HG02798 (cell line): Measurements from ENCODE around the gene SCUBE1.

Source experiments
- ATAC-seq: cut with Tn5 transposase; IDR thresholded peaks from one replicate; pipeline ENCODE4 v1.9.1; 2021; ENCODE audit warnings: mild to moderate bottlenecking; ENCODE audit not compliant: unreplicated experiment, poor library complexity

SCUBE1 gene

DNA sequence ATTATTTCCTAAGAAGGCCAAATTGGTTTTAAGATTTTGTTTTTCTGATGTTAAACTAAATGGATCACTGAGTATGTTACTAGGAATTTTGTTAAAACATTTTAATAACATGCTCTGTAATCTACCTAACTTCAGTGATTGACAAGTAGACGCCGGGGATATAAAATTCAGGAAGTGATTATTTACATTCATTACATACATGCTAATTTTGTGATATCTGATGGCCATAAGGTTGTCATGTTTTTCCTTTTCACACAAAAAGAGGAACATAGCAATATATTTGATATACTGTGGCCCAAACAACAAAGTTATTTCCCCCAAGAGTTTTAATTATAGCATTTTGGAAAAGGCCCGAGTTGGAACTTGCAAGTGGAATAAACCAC lies 12.1 kb downstream of the SCUBE1 start:
- ATAC-seq, result no peak

DNA sequence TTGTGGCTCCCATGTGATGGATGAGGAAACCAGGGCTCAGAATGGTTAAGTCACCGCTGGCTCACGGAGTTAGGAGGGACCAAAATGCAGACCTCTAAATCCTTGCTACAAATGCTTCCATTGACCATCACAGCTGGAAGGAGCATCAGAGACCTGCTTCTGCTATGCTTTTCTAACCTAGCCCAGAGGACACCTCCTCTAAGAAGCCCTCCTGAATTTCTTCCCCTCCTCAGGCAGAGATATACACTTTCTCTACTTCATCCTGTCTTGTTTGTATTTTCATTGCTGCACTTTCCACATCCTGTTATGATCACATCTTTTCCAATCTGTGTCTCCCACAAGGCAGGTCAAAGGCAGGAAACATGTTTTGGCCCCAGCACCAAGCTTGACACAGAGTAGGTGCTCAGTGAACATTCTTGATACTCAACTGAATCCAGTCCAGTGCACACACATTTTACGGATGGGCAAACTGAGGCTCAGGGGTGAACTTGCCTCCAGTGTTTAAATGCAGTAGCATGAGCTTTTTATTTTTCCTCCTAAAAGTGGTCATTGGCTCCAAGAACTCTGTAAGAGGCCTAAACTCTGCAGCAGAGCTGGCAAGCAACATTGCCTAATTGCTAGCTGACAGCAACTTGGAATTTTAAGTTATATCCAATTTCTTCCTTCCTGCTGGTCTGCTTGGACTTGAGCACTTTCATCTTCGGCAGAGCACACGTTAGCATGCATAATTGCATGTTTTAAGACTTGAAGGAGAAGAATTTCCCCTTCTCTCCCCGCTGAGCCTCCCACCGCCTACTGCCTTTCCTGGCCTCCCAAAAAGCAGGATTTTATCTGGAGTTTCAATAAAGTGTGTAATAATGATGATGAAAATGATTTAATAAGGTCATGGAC lies 12.7 kb downstream of the SCUBE1 start:
- no peak for ATAC-seq

DNA sequence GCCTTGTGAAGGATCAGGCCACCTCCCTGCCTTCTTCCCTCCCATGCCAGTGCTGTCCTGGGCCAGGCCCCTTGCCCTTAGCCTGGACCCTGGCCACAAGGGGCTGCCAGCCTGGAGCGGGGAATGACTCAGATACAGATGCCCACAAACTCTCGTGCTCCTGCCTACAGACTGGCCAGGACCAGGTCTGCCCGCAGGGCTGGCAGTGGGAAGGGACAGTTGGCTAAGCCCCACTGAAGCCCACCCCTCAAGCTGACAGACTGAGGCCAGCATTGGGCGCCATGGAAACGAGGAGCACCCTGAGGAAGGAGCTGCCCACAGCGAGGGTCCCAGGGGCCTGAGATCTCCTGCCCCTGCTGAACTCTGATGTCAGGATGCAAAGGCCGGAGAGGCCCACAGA lies 14.1 kb downstream of the SCUBE1 start:
- ATAC-seq, result no peak

DNA sequence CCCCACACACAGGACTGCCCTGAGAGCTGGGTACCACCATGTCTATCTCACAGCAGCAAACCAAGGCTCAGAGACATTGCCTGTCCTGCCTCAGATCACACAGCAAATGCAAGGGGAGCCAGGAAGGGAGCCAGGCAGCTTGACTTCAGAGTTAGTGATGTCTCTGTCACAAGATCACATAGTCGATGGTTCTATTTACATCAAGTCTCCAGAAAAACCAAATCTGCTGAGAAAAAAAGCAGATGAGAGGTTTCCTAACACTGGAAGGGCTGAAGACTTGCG lies 16.1 kb downstream of the SCUBE1 start:
- no peak for ATAC-seq

DNA sequence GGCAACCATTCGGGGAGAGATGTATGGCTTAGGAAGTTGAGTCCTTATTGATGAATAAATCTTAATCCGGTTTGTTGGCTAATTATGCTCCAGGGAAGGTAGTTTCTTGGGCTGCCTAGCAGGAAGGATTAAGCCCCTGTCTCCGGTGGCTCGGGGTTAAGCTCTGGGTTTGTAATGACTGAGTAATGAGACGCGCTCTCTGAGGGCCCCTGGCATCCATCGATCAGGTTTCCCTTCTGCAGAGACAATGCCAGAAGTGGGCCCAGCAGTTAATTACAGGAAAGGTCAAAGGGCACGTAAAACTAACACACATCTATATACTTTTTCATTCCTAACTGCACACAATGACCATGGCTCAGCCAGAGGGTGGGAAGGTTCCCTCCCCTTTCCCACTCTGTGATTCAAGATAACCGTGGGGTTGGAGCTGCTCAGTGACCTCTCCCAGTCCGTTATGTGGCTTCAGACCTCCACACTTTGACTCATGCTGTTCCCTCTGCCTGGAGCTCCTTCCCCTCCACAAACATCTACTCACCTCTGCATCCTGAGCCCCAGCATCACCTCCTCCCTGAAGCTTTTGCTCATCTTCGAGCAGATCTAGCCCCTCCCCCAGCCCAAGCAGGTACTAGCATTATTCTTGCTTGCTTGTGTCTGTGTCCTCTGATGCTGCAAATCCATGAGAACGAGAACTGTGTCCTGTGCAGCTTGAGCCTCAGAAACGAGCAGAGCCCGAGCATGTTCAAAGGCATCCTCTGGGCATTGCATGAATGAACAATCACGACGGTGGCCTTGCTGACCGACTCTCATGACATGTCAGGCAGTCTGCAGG lies 16.6 kb downstream of the SCUBE1 start:
- ATAC-seq, result no peak

DNA sequence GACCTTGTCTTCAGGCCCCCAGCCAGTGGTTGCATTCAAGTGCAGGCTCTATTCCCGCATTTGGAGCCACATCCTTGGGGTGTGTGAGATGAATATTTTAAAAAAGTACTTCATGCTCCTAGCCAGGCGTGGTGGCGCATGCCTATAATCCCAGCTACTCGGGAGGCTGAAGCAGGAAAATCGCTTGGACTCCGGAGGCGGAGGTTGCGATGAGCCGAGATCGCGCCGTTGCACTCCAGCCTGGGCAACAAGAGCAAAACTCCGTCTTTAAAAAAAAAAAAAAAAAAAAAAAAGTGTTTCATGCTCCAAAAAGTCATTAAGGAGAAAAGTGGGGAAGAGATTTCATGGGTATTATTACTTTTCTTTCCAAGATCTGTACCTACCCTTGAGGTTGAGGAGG lies 18.0 kb downstream of the SCUBE1 start:
- no peak for ATAC-seq

DNA sequence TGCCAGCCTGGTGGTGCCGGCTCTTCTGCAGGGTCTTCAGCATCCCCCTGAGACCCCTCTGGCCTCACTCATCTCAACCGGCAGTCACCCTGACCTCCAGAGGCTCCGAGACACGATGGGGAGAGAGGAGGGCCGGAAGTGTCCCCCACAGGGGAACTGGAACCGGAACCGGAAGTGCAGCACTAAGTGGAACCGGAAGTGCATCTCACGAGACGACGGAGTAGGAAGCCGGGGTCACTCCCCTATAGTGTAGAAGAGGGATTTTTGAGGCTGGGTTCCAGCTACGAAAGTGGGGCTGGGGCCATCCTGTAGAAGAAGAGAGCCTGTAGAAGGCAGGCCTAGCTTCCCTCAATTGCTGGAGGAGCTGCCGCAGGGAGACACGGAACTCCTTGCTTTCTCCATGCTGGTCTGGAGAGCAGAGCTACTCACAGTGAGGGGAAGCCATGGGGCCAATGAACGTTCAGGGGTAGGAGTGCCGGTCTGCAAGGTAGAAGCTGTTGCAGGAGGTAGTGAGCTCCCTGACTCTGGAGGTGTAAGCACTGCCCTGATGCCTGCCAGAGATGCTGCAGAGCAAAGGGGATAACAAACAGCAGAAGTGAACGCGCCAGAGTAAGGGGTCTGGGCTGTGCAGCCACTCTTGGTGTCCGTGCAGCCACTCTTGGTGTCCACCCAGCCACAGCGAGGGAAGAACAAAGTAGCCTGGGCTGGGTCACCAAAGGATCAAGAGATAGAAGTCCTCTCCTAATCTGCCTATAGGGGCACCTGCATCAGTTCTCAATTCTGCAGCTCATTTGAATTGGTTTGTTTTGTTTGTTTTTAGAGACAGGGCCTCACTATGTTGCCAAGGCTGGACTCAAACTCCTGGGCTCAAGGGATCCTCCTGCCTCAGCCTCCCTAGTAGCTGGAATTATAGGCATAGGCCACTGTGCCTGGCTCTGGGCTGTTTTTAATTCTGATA lies 21.9 kb downstream of the SCUBE1 start:
- no peak for ATAC-seq

DNA sequence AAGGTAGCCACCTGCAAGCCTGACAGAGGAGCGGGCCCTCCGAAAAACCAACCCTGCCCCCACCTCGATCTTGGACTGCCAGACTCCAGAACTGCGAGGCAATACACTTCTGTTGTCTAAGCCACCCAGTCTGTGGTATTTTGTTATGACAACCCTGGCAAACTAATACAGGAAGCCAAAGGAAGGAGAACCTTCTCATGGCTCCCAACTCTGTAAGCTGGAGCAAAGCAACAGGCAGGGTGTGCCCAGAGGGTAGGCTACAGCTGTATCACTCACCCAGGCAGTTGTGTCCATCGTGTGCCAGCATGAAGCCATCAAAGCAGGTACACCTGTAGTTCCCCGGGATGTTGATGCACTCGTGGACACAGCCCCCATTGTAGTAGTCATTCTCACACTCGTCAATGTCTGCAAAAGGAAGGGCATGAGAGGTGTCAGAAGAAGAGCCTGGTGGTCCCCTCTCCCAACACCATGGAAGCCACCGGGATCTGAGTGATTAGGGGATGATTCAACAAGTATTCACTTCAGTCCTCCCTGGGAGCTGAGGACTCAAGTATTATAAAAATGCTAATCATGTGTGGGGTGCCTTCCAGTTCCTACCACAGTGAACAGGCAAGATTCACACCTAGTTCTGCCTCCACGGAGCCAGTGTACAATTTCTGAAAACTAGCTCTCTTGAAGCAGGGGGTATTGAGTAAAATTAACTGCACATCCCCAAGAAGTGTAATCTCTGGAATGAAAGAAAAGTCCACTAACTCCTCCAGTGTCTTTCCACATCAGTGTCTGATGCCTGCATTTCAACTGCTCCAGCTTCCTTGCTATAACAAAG lies 23.3 kb downstream of the SCUBE1 start:
- ATAC-seq, result no peak

DNA sequence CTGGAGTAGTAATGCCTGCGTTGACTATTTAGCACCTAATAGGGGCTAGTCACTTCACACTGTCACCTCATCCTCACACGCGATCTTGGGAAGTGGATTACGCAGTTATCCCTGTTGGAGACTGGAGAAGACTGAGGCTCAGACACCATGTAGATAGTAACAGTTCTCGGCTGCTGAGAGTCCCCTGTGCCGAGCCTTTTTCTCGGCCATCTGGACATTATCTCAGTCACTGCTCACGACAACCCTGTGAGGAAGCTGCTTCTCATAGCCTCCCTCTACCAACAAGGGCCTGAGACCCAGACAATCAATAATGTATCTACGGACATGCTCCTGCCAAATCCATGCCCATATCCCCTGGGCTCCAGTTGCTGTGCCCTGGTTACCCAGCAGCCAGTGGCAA lies 25.9 kb downstream of the SCUBE1 start:
- no peak for ATAC-seq

DNA sequence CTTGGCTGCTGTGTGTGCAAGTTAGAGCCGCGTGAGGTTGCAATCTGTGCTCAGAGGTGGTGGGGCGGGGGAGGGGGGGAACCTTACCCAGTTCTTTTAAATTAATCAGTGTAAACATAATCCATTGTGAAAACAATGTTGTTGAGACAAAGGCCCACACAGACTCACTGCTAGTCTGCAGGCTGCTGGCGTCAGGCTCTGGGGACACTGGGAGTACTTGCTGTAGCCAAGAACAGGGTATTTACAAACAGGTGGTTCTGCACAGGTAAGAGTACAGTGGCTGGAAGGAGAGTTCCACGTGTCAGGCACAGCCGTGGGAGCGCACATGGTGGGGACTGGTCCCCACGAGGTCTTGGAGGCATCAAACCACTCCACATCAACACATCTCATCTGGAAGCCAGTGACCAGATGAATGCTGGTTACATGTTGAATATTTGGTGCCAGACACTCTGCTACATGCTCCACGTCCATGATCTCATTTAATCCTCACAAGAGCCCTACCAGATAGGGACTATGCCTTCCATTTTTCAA lies 27.4 kb downstream of the SCUBE1 start:
- ATAC-seq, result no peak

DNA sequence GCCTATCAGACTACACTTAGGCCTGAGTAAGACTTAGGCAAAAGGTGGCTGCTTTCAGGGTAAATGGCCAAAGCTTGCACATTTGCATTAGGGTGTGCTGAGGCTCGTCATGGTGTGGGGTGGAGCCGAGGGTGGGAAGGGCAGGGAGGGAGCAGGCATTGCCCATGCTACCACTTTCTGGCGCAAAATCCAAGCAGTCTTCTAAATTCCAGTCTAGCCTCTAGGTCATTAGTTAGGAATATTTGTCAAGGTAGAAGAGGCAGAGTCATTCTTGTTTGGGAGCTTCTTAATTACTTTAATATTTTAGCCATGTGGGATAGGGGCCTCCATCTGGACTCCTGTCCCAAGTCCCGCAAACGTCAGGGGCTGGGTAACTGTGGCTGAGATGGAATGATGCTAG lies 28.6 kb downstream of the SCUBE1 start:
- ATAC-seq, result no peak

DNA sequence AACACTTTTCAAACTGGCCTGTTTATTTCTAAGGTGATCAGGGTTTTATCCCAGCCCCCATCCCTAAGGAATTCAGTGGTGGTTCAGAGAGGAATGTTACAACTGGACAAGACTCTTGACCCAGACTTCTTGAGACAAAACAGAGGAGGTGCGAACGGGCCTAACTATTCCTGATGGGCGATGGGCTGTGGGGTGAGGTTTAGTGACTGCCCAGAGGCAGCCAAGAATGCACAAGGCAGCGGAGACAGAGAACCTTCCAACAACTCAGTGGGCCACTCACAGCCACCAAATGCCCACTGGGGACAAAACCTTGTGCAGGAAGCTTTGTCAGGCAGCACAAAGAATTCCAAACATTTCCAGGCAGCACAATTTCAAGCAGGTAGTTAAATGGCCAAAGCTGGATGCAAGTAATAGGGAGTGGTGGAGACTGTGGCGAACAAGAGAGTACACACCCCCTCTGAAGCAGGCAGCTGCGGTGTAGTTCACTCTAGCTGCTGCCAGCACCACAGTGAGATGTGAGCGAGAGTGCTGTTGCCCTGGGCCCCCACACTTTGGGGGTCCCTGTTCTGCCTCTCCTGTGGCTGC lies 29.2 kb downstream of the SCUBE1 start:
- no peak for ATAC-seq

DNA sequence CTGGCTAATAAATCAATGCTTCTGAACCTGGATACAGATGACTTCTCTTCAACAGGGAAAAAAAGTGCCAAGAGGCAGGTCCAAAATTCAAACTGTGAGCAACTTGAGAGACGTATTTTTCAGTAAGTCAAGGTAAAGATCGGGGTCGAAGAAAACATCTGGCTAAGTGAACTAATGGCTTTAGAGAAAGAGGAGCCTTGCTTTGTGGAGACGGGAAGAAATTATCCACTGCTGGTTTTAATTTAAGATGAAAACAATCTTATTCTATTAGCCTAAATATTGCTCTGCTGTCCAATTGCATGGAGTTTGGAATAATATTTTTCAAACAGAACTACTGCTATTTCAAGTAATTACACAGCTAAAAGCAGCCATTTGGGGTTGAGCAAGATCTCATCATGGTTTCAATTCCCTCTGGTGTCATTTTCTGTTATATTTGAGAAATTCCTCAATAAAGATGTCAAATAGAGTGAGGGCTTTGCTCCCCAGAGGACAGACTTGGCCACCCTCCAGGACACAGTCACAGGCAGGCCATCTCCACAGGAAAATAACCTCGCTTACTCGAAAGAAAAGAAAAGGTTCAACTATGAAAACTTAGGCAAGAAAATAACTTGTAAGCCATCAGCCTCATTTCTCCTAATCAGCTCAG lies 29.8 kb downstream of the SCUBE1 start:
- ATAC-seq, result no peak

DNA sequence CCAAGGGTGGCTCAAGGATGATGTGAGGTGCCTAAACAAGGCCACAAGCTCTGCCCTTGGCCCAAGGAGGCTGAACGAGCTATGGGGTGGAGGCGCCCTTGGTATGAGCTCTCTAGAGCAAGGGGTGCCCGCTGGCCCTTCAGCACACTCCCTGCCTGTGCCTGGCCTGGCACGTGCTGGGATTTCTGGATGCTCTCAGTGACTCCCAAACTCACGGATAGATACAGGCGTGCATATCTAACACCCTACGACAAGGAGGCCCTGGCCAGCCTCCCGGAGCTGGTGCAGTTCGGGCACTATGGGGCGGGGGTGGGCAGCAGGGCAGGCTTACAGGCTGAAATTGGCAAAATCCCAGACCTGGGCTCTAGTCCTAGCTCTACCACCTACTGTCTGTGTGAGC lies 30.6 kb downstream of the SCUBE1 start:
- no peak for ATAC-seq

DNA sequence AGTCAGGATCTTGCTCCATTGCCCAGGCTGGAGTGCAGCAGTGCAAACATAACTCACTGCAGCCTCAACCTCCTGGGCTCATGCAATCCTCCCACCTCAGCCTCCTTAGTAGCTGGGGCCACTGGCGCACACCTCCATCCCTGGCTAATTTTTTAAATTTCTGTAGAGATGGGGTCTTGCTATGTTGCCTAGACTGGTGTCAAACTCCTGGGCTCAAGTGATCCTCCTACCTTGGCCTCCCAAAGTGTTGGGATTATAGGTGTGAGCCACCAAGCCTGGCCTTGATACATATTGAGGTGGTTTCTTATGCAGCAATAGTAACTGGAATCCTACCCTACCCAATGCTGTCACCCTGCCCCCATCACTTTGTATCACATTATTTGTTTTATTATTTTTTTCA lies 32.4 kb downstream of the SCUBE1 start:
- ATAC-seq, result no peak

DNA sequence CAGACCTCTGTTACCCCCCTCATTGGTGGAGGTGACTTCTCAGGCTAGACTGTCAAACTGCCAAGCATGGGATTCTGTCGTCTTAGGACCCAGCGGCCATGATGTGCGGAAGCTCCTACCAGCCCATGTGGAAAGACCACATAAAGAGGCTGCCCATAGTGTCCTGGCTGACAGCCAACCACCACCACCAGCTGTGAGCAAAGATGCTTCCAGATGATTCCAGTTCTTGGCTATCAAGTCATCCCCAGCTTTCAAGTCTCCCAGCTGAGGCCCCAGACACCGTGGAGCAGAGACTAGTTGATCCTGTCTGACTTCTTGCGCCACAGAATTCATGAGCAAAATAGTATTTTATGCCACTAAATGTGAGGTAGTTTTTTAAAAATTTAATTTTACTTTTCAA lies 32.9 kb downstream of the SCUBE1 start:
- no peak for ATAC-seq

DNA sequence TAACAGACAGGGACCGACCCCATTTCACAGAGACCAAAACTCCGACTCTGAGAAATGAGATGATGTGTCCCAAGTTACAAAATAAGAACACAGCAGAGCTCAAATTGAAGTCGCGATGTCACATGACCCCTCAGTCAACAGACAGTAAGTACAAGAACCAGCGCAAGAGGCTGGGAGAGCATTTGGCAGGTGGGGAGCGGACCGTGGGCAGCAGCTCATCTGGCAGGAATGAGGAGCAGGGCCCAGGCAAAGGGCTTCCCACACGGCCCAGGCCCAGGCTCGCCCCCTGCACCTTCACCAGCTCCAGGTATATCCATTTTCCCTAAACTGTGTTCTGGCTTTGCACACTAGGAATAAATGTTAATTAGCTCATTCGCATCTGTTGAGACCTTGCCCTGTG lies 34.3 kb downstream of the SCUBE1 start:
- ATAC-seq, result no peak

DNA sequence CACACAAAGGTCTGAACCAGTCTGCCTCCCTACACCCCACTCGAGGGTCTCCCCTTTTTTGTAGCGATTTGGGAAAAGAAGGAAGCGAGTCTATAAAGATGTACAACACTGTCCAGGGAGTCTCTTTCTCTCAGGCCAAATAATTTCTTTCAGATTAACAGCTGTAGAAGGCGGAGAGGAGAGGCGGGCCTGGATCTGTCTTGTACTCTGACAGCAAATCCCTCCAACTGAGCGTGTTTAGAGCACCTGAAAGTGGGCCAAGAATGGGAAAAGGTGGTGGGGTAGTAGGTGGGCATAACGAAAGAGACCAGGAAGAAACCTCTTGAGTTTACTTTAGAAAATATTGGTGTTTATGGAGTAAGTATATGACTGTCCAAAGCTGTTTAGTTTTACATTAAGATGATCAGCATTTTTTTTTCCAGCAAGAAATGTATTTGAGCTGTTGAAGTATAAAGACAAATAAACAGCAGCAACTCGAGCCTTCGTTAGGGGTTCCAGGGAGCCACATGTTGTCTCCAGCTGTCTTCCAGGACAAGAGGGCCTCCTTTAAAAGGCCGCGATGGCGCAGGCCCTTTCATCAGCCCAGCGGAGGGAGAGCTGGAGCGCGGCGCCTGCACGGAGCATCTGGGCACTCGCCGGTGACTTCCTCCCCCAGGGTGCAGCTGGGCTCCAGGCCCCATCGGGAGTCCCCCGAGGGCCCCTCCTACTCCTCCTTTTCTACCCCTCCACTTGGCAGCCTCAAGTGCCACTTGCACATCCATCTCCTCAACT lies 34.9 kb downstream of the SCUBE1 start:
- no peak for ATAC-seq
